Stimulated activated CD4-positive, alpha-beta T cell treated with anti-CD3 and anti-CD28 coated beads, Interleukin-2, amount 100 ng/mL, for 24 hours (primary cell): ENCODE results near the gene GNG4.
"Not testable (repeated sequence)": the region's sequence is repeated elsewhere in the genome, so short reads cannot be mapped to it uniquely, and the experiment has no call there.

Source experiments
- DNase-seq, 2 donors: peaks; one replicate each; pipeline ENCODE4 v3.0.0-alpha.2; 2020

GNG4 gene

DNA sequence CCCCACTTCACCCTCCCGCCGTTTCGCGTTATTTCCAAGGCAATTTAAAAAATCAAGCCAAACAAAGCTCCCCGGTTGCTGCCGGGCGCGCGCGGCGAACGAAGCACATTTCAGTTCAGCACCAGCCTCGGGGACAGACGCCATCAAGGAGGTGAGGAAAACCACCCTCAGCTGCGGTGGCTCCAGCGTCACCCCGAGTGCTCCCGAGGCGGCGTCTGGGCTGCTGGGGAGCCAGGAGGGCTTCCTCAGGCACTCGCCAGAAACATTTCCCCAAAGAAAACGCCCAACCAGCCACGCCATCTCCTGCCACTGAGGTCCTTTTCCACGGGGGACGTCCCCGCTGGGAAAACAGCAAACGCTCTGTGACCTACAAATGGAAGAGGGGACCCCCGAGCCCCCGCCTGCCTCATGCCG, 623 bp downstream of the GNG4 start:
- peak; percentile 59 to 64 for DNase-seq

DNA sequence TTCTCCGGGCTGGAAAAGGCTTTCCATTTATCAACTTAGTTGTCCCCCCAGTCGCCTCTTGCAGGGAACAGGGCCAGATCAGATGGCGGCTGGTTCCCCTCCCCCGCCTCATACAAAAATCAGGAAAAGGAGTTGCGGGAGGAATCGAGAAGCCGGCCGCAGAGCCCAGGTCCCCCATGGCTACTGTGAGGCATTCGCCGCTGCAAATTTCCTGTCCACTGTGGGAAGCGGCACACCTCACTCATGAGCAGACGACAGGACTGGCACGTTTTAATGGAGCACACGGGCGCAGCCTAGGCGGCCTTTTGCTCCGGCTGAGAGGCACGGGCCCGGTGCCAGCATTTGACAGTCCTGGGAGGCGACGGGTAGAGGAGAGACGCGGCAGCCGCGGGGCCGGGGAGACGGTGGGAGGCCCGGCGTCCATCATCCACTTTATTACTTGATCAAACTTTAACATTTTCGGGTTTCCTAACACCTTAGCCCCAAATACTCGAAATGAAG, 1.1 kb downstream of the GNG4 start:
- DNase-seq: peak in 1 of 2 donors; percentile 23

DNA sequence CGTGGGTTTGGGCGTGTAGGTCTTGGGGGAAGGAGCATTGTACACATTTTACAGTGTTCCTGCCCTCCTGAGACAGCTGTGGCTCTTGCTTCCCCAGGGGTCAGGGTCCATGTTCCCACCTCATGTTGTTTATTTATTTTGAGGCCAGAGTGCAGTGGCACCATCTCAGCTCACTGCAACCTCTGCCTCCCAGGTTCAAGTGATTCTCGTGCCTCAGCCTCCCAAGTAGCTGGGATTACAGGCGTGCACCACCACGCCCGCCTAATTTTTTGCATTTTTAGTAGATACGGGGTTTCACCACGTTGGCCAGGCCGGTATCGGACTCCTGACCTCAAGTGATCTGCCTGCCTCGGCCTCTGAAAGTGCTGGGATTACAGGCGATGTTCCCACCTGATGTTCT, 2.0 kb downstream of the GNG4 start:
- DNase-seq: not testable (repeated sequence)

DNA sequence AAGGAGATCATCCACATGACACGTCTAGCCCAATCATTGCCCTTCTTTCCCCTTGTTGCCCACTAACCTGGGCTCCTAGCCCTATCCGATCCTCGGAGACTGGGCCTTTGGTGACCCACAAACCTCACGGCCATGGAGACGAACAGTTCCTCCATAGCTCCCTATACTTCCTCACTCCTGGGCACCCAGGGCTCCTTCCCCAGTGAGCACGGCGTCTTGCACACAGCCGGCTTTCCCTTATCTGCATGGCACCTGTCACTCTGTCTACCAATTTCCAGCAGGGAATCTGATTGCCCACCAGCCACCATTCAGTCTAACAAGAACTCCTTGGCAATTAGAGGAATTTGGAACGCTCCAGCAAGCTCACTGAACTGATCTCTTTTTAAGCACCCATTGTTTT, 3.1 kb downstream of the GNG4 start:
- no peak for DNase-seq

DNA sequence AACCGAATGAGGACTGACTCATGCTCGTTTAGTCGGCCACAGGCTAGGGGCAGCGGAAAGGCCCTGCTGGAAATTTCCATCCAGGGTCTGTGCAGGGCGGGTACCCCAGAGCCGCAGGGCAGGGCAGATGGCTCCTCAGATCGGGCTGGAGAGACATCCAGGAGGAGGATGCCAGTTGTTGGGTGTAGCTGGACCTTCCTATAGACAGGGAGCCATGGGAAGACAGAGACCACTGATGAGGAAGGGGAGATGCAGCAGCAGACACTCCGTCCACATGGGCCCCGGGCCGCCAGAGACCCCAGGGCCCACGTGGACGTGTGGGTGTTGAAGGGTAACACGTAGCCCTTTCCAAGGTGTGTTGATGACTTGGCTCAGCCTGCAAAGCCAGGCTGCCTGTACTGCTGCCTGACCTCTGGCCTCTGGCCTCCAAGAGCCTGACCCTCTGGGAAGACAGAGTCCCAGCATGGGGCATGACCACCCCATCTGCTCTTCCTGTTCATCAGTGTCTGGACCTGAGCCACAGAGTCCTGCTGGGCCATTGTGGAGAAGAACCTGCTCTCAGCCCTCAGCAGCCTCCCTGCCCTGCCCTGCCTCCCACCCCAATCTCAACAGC, 4.8 kb downstream of the GNG4 start:
- DNase-seq: no peak

DNA sequence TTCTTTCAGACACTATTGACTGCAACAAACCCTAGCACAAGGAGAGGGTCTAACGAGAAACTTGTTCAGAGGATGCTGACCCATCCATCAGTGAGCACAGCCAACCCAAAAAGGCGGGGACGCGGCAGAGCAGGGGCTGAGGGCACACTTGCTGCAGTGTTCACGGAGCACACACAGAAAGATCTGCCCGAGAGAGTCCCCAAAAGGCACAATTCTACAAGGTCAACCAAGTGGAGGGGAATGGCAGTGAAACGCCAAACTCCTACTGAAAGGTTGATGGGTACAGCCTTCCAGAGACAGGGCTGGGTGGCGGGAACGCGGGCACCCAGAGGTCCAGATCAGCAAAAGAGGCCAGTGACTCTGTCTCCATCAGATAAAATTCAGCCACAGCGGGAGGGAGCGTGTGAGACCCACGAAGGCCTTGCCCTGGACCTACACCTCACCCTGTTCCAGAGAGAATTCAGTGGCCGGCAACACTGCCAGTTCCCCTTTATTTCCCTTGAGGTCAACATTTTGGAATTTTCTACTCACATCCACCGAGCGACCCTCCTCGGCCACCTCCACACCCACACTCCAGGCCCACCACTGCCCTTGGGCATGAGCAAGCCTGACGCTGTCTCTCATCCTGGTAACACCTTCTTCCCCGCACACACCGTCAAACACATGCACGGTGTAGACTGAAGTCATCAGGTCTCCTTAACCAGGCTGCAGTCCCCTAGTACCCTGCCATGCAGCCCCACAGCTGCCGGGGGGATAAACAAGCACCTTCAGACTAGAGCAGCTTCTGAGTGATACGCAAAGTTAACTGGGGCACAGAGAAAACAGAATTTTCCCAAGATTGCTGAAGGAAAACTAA, 5.5 kb downstream of the GNG4 start:
- DNase-seq: no peak

DNA sequence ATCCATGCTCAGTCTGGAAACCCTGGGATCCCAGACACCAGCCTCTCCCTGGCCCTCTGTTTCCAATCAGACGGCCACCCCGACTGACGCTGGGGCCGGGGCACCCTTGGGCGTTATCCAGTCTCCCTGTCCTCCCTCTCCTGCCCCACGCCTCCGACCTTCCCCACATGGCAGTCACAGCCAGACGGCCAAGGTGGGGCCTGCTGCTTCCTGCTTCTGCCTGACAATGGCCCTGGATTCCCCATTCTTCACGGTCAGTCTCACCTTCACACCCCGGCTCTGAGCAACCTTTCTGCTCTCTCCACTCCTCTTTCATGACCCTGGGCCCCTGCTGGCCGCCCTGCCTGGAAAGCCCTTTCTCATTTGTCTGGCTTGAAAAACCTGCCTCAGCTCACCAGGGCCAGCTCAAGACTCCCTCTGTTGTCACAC, 6.6 kb downstream of the GNG4 start:
- no peak for DNase-seq

DNA sequence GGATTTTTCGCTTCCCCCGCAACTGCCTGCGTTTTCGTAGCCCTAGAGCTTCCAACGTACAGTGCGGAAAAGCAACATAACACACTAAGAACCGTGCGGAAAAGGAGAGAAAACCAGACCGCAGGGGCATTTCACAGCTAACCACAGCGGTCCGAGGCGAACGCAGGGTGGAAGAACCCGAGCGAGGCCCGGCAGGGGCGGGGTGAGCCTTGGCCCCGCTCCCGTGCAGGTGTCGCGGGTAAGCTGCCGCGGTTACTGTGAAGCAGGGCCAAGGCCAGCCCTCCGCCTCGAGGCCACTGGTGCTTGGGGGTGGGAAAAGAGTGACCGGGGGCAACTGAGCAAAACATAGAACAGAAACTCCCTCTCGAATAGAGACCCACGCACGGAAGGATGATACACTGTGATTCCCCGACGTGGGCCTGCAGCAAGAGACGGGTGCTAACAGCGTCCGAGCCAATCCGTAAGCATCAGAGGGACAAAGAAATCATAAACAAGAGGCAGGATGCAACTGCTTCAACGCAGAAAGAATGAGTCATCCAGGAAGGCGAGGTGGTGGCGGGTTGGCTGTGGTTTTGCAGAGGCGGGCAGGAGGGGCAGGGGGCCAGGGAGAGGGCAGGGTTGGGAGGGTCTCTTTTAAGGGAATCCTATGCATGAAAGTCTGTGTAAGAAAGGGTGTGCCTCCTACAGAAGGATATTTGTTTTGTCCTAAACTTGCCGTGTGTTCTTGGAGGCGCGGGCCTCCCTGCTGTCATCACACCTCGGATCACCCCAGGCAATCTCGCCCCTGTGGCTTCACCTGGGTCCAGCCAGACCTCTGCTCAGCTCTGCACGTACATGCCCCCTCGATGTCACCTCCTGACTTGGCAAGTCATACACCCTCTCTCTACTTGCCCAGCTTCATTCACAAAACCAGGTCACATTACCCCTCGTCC, 7.3 kb downstream of the GNG4 start:
- DNase-seq: peak; percentile 65 to 67

DNA sequence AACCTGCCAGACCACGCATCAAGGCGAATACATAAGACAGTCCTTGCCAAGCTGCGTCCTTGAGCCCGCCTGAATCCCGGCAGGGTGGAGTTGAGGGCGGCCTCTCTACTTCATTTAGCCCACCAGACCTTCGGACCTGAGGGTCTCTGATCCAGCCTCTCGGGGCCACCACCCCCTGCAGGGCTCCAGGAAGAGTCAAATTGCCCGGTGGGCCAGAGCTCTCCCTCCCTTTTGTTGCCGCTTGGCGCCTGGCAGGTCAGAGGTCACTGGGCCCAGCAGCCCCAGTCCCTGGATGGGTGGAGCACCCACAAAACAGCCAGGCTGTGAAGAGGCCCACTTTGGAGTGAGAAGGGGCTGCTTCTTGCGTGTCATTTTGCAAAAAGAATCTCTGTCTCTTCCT, 9.0 kb downstream of the GNG4 start:
- no peak for DNase-seq

DNA sequence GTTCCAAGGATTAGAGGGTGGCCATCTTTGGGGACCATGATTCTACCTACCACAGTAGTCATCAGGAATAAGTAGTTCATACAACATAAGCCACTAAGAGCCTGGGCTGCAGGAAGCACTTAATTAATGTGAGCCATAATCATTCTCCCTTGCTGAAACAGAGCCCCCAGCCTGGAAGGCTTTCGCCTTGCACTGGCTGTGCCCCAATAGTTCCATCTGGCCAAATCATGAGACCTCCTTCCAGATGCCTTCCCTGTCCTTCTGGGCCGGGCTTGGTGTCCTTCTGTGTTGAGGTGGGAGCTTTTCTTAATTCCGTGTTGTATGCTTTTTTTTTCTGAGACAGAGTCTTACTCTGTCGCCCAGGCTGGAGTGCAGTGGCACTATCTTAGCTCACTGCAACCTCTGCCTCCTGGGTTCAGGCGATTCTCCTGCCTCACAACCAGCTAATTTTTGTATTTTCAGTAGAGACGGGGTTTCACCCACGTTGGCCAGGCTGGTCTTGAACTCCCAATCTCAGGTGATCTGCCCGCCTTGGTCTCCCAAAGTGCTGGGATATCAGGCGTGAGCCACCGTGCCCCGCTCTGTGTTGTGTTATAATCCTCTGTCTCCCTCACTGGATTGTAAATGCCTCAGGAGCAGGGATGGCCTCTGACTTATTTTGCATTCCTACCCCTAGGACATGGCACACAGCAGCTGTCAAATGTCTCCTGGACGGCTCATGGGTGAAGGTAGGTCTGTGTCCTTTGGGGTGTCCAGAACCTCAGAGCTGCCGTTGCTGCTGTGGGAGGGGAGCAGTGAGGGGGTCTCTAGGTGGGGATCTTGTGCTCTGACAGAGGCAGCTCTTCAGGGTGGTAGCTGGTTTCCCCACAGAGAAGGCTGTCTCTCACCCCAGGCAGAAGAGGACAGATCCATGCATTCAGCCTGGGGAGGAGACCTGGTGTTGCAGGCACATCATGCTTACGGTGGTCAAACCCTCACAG, 10.1 kb downstream of the GNG4 start:
- no peak for DNase-seq

DNA sequence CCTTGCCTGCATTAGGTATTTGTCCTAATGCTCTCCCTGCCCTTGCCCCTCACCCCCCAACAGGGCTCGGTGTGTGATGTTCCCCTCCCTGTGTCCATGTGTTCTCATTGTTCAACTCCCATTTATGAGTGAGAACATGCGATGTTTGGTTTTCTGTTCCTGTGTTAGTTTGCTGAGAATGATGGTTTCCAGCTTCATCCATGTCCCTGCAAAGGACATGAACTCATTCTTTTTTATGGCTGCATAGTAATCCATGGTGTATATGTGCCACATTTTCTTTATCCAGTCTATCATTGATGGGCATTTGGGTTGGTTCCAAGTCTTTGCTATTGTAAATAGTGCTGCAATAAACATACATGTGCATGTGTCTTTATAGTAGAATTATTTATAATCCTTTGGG, 11.0 kb downstream of the GNG4 start:
- DNase-seq: not testable (repeated sequence)

DNA sequence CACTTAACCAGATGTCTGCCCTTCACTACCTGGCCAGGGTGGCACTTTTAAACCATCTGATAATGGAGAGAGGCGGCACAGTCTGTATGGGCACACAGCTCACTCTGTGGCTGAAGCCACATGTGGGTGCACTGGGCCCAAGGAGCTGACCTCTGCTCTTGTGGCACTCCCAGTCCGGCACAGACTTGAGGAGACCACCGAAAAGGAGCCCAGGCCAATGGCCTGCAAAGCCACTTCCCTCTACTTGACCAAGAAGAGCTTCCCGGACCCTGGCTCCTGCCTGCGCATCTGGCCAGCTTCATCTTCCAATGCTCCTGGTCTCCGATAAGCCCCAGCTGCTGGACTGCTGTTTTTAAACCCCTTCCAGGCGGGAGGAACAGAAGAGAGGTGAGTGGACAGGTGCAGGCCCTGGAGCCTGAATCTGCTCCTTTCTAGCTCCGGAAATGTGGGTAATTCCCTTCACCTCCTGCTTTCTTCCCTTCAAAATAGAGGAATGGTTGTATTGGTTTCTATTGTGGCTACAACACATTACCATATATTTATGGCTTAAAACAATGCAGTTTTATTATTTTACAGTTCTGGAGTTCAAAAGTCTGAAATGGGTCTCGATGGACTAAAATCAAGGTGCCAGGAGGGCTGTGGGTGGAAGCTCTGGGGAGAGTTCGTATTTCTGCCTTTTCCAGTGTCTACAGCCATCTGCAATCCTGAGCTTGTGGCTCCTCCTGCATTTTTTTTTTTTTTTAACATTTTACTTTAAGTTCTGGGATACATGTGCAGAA, 11.6 kb downstream of the GNG4 start:
- no peak for DNase-seq

DNA sequence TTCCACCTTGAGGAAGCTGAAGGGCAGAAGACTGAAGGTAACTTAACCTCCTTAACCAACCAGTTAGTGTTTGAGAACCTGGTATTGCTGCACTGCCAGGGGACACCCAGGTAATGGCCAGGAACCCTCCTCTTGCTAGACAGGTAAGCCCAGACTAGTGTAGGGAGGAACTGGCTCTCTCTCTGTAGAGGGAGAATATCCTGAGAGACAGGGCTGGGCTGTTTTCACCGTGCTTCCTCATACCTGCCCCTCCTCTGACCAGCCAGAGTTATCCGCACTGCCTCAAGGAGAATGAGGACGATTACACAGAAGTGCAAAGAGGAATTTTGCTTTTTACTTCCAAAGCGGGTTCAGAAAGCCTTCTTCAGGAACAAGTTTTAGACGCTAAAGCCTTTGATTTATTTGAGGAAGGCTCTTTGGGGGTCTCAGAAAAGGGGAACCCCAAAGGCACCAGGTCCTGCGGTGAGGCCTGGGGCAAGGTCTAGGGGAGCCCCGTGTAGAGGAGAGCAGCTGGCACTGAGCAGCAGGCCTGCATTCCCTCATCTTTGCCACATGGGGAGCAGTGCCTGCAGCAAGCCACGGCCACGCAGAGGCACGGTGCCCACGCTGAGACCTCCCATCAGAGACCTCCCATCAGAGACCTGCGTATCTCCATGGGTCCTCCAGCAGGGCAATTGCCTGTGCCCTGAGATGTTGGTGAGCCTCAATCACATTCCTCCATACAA, 13.5 kb downstream of the GNG4 start:
- DNase-seq: no peak

DNA sequence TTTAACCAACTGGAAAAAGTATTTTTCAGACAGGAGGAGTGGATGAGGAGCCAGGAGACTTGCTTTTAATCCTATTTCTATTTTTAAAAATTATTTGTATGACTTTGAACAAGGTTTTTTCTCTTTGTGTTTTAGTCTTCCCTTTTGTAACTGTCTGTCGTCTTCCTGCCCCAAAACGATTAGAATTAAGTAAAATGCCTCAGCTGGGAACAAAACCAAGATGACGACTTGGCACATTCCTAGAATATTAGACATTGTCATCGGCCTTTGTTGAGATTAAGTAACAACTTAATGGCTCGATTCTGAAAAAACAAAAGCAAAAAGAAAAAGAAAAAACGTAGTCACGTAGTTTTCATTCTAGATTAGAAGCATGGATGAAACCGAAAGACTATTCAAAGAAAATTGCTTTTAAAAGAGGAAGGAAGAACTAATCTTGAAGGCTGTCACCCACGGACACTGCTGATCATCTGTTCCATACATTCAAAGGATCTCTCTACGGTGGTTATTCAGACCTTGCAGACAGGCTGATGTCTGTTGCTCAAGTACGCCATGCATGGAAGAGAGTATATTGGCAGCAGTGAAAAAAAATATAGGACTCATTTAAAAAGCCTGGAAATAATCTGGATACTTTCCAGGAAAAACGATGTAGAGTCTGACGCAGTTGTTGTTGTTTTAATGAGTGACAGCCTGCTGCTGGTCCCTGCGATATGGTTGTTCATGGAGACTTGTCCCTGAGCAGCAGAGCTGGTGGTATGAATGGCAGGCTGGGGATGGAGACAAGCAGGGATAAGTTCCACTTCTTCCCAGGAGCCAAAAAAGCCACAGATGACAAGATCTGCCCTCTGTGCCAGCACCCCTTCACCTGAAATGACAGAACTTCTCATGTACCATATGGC, 16.8 kb downstream of the GNG4 start:
- DNase-seq: no peak

DNA sequence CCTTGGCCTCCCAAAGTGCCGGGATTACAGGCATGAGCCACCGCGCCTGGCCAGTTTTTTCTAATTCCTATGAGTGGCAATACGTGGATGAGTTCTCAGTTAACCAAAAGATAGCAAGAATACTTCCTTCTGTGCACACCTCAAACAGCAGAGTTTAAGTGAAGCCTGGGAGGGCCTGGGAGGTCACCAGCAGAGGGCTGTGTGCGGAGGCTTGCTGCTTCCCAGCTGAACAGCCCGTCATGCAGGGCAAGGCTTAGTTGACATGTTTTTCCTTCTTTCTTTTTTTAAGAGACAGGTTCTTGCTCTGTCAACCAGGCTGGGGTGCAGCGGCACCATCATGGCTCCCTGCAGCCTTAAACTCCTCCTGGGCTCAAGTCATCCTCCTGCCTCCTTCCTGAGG, 17.8 kb downstream of the GNG4 start:
- no peak for DNase-seq

DNA sequence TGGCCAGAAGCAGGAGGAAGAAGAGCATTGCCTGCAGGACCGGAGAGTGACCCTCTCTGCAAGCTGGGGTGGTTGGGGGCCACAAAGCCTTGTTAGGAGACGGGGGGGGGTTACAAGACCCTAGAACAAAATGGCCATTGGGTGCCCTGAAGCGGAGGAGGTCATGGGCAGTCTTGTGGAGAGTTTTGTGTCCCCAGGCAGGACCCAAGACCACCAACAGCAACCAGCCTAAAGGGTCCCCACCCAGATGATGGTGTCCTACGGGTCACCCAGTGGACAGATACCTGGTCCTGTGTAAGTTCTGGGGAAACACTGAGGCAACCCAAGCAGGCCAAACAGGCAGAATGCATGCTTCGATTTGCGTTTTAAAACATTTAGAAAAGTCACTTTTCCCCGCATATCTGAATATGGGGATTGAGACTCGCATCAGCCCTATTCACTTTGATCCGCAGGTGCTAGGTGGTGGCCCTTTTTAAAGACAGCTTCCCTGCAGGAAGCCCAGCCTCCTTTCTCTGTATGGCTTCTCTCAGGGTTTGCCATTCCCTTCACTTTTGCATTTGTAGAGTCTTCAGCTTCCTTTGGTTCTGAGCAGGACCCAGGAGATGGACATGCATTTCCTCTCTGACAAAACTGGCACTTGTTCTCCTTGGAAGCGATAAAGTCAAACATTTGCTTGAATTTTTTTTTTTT, 21.1 kb downstream of the GNG4 start:
- no peak for DNase-seq

DNA sequence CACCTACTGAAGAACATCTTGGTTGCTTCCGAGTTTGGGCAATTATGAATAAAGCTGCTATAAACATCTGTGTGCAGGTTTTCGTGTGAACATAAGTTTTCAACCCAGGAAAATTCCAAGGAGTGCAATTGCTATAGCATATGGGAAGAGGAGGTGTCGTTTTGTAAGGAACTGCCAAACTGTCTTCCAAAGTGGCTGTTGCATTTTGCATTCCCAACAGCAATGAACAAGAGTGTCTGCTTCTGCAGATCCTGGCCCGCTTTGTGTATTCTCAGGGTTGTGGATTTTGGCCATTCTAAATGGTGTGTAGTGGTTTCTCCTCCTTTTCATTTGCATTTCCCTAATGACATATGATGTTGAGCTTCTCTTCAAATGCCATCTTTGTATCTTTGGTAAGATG, 23.8 kb downstream of the GNG4 start:
- DNase-seq: no peak

DNA sequence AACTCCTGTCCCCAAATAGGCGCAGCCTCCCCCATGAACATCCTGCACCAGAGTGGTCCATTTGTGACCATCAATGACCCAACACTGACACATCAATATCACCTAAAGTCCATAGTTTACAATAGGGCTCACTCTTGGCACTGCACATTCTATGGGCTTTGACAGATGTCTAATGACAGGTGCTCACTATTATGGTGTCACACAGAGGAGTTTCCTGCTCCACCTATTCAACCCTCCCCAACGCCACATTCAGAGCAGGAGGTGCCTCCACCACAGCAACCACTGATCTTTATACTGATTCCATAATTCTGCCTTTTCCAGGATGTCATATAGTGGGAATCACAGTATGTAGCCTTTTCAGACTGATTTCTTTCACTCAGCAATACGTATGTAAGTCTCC, 24.2 kb downstream of the GNG4 start:
- no peak for DNase-seq
